ENCODE results near the gene OR5AP2. TPM values are rescaled to one million over a fixed set of nuclear protein-coding genes. Genes with fewer than 3 reads are reported as not detected.
A peak's percentile ranks its signal among the peaks of the same experiment; 100 is the strongest.

OR5AP2 gene
- polyA plus RNA-seq, 1 donor from 2014 or later = not detected

GRCh38 chr11:56625946-56626345, 16.3 kb downstream of the OR5AP2 start:
- no peaks in the 10 kb centered on the region for H3K9me3 ChIP-seq (ENCODE audit: low read length)
- no peak overlapping the region for H3K4me3 ChIP-seq (ENCODE audit: low read length)
- H4K20me1 ChIP-seq (ENCODE audit: insufficient read depth) = no peaks in the 10 kb centered on the region
- no peaks in the 10 kb centered on the region for H3K36me3 ChIP-seq (ENCODE audit: insufficient read depth, low read length)
- H3K27ac ChIP-seq (ENCODE audit: low read length) = no peak overlapping the region
- H3K9me2 ChIP-seq (ENCODE audit: insufficient read depth, low read length) = no peaks in the 10 kb centered on the region
- no peak overlapping the region for H2AFZ ChIP-seq (ENCODE audit: low read depth, low read length)
- TF ChIP-seq RAD21 (conservative IDR thresholded peaks at IDR 0.05) (no peak), REST (IDR thresholded peaks at IDR 0.05; ENCODE audit: borderline replicate concordance) (no peak), SMC3 (conservative IDR thresholded peaks at IDR 0.05; ENCODE audit: poor library complexity) (no peak), CTCF (IDR thresholded peaks at IDR 0.05; ENCODE audit: poor library complexity, severe bottlenecking) (no peak), EZH2 (IDR thresholded peaks at IDR 0.05; ENCODE audit: borderline replicate concordance, insufficient read depth, low read length, poor library complexity, severe bottlenecking) (no peak), POLR2AphosphoS5 (IDR thresholded peaks at IDR 0.05) (no peak), EP300 (conservative IDR thresholded peaks at IDR 0.05; ENCODE audit: poor library complexity, severe bottlenecking) (no peak), MXI1 (conservative IDR thresholded peaks at IDR 0.05; ENCODE audit: poor library complexity, severe bottlenecking) (no peak), TAF1 (IDR thresholded peaks at IDR 0.05; ENCODE audit: low read depth) (no peak)
- no peak overlapping the region for H3K9ac ChIP-seq (ENCODE audit: low read length)
- H3F3A ChIP-seq (ENCODE audit: insufficient read depth, low read length, poor library complexity, severe bottlenecking) = no peaks in the 10 kb centered on the region
- H3K79me2 ChIP-seq (replicated peaks; ENCODE audit: insufficient read depth, low read length) = no peaks in the 10 kb centered on the region
- H3K27me3 ChIP-seq (ENCODE audit: insufficient read depth, low read depth, low read length) = no peaks in the 10 kb centered on the region
- no peak overlapping the region for H3K4me2 ChIP-seq (ENCODE audit: low read length)

- no peak overlapping the region for H3K4me3 ChIP-seq (ENCODE audit: low read length)
- no peak overlapping the region for H3K4me2 ChIP-seq (ENCODE audit: low read length)
- no peaks in the 10 kb centered on the region for H3F3A ChIP-seq (ENCODE audit: insufficient read depth, low read length, poor library complexity, severe bottlenecking)
- no peak overlapping the region for H2AFZ ChIP-seq (ENCODE audit: low read depth, low read length)
- H3K9me2 ChIP-seq (ENCODE audit: insufficient read depth, low read length) = no peaks in the 10 kb centered on the region
- no peak overlapping the region for H3K27ac ChIP-seq (ENCODE audit: low read length)
- no peaks in the 10 kb centered on the region for H3K79me2 ChIP-seq (replicated peaks; ENCODE audit: insufficient read depth, low read length)
- no peaks in the 10 kb centered on the region for H3K27me3 ChIP-seq (ENCODE audit: insufficient read depth, low read depth, low read length)
- no peaks in the 10 kb centered on the region for H3K9me3 ChIP-seq (ENCODE audit: low read length)
- H4K20me1 ChIP-seq (ENCODE audit: insufficient read depth) = no peaks in the 10 kb centered on the region
- peak; percentile 60 for TF ChIP-seq CTCF (IDR thresholded peaks at IDR 0.05; ENCODE audit: poor library complexity, severe bottlenecking)
- no peak for TF ChIP-seq REST (IDR thresholded peaks at IDR 0.05; ENCODE audit: borderline replicate concordance)
- no peak for TF ChIP-seq POLR2AphosphoS5 (IDR thresholded peaks at IDR 0.05)
- TF ChIP-seq SMC3 (conservative IDR thresholded peaks at IDR 0.05; ENCODE audit: poor library complexity) = peak; percentile 59
- peak; percentile 54 for TF ChIP-seq RAD21 (conservative IDR thresholded peaks at IDR 0.05)
- TF ChIP-seq TAF1 (IDR thresholded peaks at IDR 0.05; ENCODE audit: low read depth) = no peak
- TF ChIP-seq EP300 (conservative IDR thresholded peaks at IDR 0.05; ENCODE audit: poor library complexity, severe bottlenecking) = no peak
- no peak for TF ChIP-seq EZH2 (IDR thresholded peaks at IDR 0.05; ENCODE audit: borderline replicate concordance, insufficient read depth, low read length, poor library complexity, severe bottlenecking)
- no peak for TF ChIP-seq MXI1 (conservative IDR thresholded peaks at IDR 0.05; ENCODE audit: poor library complexity, severe bottlenecking)
- no peaks in the 10 kb centered on the region for H3K36me3 ChIP-seq (ENCODE audit: insufficient read depth, low read length)
- H3K9ac ChIP-seq (ENCODE audit: low read length) = no peak overlapping the region
These were observed 17.6 kb downstream of the OR5AP2 start for GRCh38 chr11:56624661-56625110.

All from neural cell (in vitro differentiated cells).